Neural cell (in vitro differentiated cells): Measurements from ENCODE around the gene RAB7B. TPM values are rescaled to one million over a fixed set of nuclear protein-coding genes. Genes with fewer than 3 reads are reported as not detected.

ENCODE experiments used
- H2AFZ ChIP-seq: fragments of 200-600, 300-800 bp; sonication (generic), shearing (Covaris generic); 2 replicates; pipeline ENCODE4 v1.6.0; 2014; ENCODE audit warnings: low read depth, mild to moderate bottlenecking, antibody characterized with exemption, low read length, moderate library complexity
- H3F3A ChIP-seq: fragments of 200-600 bp; shearing (Covaris generic); 2 replicates; pipeline ENCODE4 v1.6.1; 2016; ENCODE audit warnings: mild to moderate bottlenecking, moderate library complexity, mixed read lengths, antibody characterized with exemption, low read length; ENCODE audit not compliant: insufficient read depth, poor library complexity, severe bottlenecking
- H3K27ac ChIP-seq: fragments of 200-600, 300-800 bp; sonication (generic), shearing (Covaris generic); 2 replicates; pipeline ENCODE4 v1.5.1; 2014; ENCODE audit warnings: mild to moderate bottlenecking, low read length, moderate library complexity
- H3K27me3 ChIP-seq: fragments of 300-800, 200-600 bp; sonication (generic), shearing (Covaris generic); 2 replicates; pipeline ENCODE4 v1.6.0; 2014; ENCODE audit warnings: mild to moderate bottlenecking, low read depth, low read length, moderate library complexity; ENCODE audit not compliant: insufficient read depth
- H3K36me3 ChIP-seq: fragments of 300-800, 200-600 bp; sonication (generic), shearing (Covaris generic); 2 replicates; pipeline ENCODE4 v1.5.1; 2014; ENCODE audit warnings: mild to moderate bottlenecking, antibody characterized with exemption, low read length, moderate library complexity; ENCODE audit not compliant: insufficient read depth
- H3K4me2 ChIP-seq: fragments of 300-800, 200-600 bp; sonication (generic), shearing (Covaris generic); 2 replicates; pipeline ENCODE4 v1.6.0; 2014; ENCODE audit warnings: mild to moderate bottlenecking, low read length
- H3K4me3 ChIP-seq: fragments of 300-800, 200-600 bp; sonication (generic), shearing (Covaris generic); 2 replicates; pipeline ENCODE4 v1.5.1; 2014; ENCODE audit warnings: mild to moderate bottlenecking, low read length, moderate library complexity
- H3K79me2 ChIP-seq: fragments of 200-600 bp; shearing (Covaris generic); replicated peaks from 2 replicates; pipeline ENCODE4 v1.6.0; 2014; ENCODE audit warnings: mild to moderate bottlenecking, low read length, moderate library complexity; ENCODE audit not compliant: insufficient read depth
- H3K9ac ChIP-seq: fragments of 300-800, 200-600 bp; sonication (generic), shearing (Covaris generic); 2 replicates; pipeline ENCODE4 v1.6.1; 2016; ENCODE audit warnings: mild to moderate bottlenecking, low read length, mixed read lengths
- H3K9me2 ChIP-seq: fragments of 200-600 bp; shearing (Covaris generic); 2 replicates; pipeline ENCODE4 v1.6.1; 2016; ENCODE audit warnings: mild to moderate bottlenecking, low read length, mixed read lengths; ENCODE audit not compliant: insufficient read depth
- H3K9me3 ChIP-seq: fragments of 200-600, 300-800 bp; sonication (generic), shearing (Covaris generic); 2 replicates; pipeline ENCODE4 v1.6.1; 2016; ENCODE audit warnings: mild to moderate bottlenecking, mixed run types, low read length, moderate library complexity, mixed read lengths
- H4K20me1 ChIP-seq: fragments of 200-600 bp; shearing (Covaris generic); 2 replicates; pipeline ENCODE4 v1.6.1; 2016; ENCODE audit warnings: mild to moderate bottlenecking, mixed run types; ENCODE audit not compliant: insufficient read depth
- CTCF ChIP-seq: fragments of 450-650 bp; IDR thresholded peaks from 2 replicates; pipeline ENCODE4 v1.5.1; 2014; ENCODE audit warnings: antibody characterized with exemption, mild to moderate bottlenecking, moderate library complexity; ENCODE audit not compliant: poor library complexity, severe bottlenecking
- EP300 ChIP-seq: fragments of 450-650 bp; conservative IDR thresholded peaks from 2 replicates; pipeline ENCODE4 v1.6.1; 2014; ENCODE audit warnings: antibody characterized with exemption, mild to moderate bottlenecking, moderate library complexity; ENCODE audit not compliant: poor library complexity, severe bottlenecking
- EZH2 ChIP-seq: fragments of 200-600, 300-800 bp; shearing (Covaris generic), sonication (generic); IDR thresholded peaks from 2 replicates; pipeline ENCODE4 v1.6.1; 2014; ENCODE audit warnings: antibody characterized with exemption, low read length, borderline replicate concordance, mild to moderate bottlenecking; ENCODE audit not compliant: insufficient read depth, poor library complexity, severe bottlenecking
- MXI1 ChIP-seq: fragments of 450-650 bp; conservative IDR thresholded peaks from 2 replicates; pipeline ENCODE4 v1.6.1; 2014; ENCODE audit warnings: antibody characterized with exemption, mild to moderate bottlenecking; ENCODE audit not compliant: poor library complexity, severe bottlenecking
- POLR2AphosphoS5 ChIP-seq: IDR thresholded peaks from 2 replicates; pipeline ENCODE4 v1.6.1; 2012
- RAD21 ChIP-seq: fragments of 450-650 bp; conservative IDR thresholded peaks from 2 replicates; pipeline ENCODE4 v1.6.1; 2014; ENCODE audit warnings: antibody characterized with exemption, mild to moderate bottlenecking, moderate library complexity
- REST ChIP-seq: IDR thresholded peaks from 2 replicates; pipeline ENCODE4 v1.6.1; 2012; ENCODE audit warnings: borderline replicate concordance
- SMC3 ChIP-seq: fragments of 450-650 bp; conservative IDR thresholded peaks from 2 replicates; pipeline ENCODE4 v1.6.1; 2014; ENCODE audit warnings: antibody characterized with exemption, mild to moderate bottlenecking, moderate library complexity; ENCODE audit not compliant: poor library complexity
- TAF1 ChIP-seq: IDR thresholded peaks from 2 replicates; pipeline ENCODE4 v1.6.1; 2012; ENCODE audit warnings: low read depth
- polyA plus RNA-seq: library from polyadenylated mRNA; depleted of rRNA; stranded (reverse); fragments of >200 nt; gene quantifications from 2 replicates; pipeline ENCODE4 v1.2.3, GENCODE V29; 2014

The RAB7B gene
- polyA plus RNA-seq, 1 donor from 2014 or later = not detected

GRCh38 chr1:205947024-205947423 is 56.2 kb downstream of the RAB7B start:
- Histone ChIP-seq H3K27me3 (no peaks in the 10 kb centered on the region), H3K9me3 (no peaks in the 10 kb centered on the region), H3F3A (no peaks in the 10 kb centered on the region), H3K9ac (no peak overlapping the region), H4K20me1 (no peaks in the 10 kb centered on the region), H3K4me2 (no peak overlapping the region), H3K36me3 (no peaks in the 10 kb centered on the region), H3K27ac (no peak overlapping the region), H3K9me2 (no peaks in the 10 kb centered on the region), H2AFZ (no peak overlapping the region), H3K4me3 (no peak overlapping the region), H3K79me2 (no peaks in the 10 kb centered on the region)
- no peak for TF ChIP-seq EZH2
- TF ChIP-seq POLR2AphosphoS5 = no peak
- no peak for TF ChIP-seq SMC3
- no peak for TF ChIP-seq CTCF
- TF ChIP-seq EP300 = no peak
- TF ChIP-seq RAD21 = no peak
- no peak for TF ChIP-seq TAF1
- TF ChIP-seq REST = no peak
- no peak for TF ChIP-seq MXI1

DNA sequence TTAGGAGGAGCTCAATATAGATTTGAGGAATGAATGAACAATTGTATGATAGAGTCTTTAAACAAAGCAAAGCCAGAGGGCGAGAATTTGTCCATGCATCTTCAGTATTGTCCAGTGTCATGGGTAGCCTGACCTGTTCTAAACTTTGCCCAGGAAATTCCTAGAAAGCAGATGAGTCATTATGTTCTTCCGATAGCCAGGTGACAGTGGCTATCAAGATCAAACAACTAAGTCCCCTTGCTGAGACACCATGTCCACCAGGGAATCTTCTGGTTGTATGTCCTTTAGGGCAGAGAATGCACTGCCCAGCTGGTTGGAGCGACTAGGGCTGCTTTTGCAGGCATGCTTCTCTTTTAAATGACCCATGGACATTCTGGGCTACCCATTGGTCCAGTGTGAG is 58.1 kb downstream of the RAB7B start:
- no peaks in the 10 kb centered on the region for H3K9me3 ChIP-seq
- no peak overlapping the region for H3K4me2 ChIP-seq
- no peak overlapping the region for H3K27ac ChIP-seq
- no peak overlapping the region for H3K4me3 ChIP-seq
- H2AFZ ChIP-seq = no peak overlapping the region
- H3K9ac ChIP-seq = no peak overlapping the region
- H4K20me1 ChIP-seq = no peaks in the 10 kb centered on the region
- H3K36me3 ChIP-seq = no peaks in the 10 kb centered on the region
- H3F3A ChIP-seq = no peaks in the 10 kb centered on the region
- TF ChIP-seq REST (no peak), MXI1 (no peak), RAD21 (no peak), POLR2AphosphoS5 (no peak), EP300 (no peak), EZH2 (no peak), TAF1 (no peak), CTCF (no peak), SMC3 (no peak)
- no peaks in the 10 kb centered on the region for H3K79me2 ChIP-seq
- H3K9me2 ChIP-seq = no peaks in the 10 kb centered on the region
- H3K27me3 ChIP-seq = no peaks in the 10 kb centered on the region
